ENCODE data around the gene KDELR1. TPM values are rescaled to one million over a fixed set of nuclear protein-coding genes. Genes with fewer than 3 reads are reported as not detected.
"Not testable (repeated sequence)": the region's sequence is repeated elsewhere in the genome, so short reads cannot be mapped to it uniquely, and the experiment has no call there.

The KDELR1 gene
- total RNA-seq, 3 donors from 2014 or later, result 144 to 214 (median 200) TPM

GRCh38 chr19:48373567-48373966, 17.8 kb downstream of the KDELR1 start:
- no peaks in the 10 kb centered on the region for H3K9me3 ChIP-seq
- H3K4me1 ChIP-seq (ENCODE audit: low read depth), result peaks cover 6% of the 10 kb centered on the region
- ATAC-seq (no peak), DNase-seq (no peak)
- H3K4me3 ChIP-seq, result no peak overlapping the region
- no peak for TF ChIP-seq CTCF (IDR thresholded peaks at IDR 0.05)
- H3K36me3 ChIP-seq (ENCODE audit: low read depth), result no peaks in the 10 kb centered on the region
- intact Hi-C loops (cut with DNase I, micrococcal nuclease), result no loop called here

- H3K4me3 ChIP-seq, result no peak overlapping the region
- no peaks in the 10 kb centered on the region for H3K9me3 ChIP-seq
- intact Hi-C loops (cut with DNase I, micrococcal nuclease), result no loop called here
- no peaks in the 10 kb centered on the region for H3K36me3 ChIP-seq (ENCODE audit: low read depth)
- ATAC-seq (peak; percentile 49), DNase-seq (peak in 1 of 3 donors; percentile 67)
- TF ChIP-seq CTCF (IDR thresholded peaks at IDR 0.05), result no peak
- peaks cover 13% of the 10 kb centered on the region for H3K4me1 ChIP-seq (ENCODE audit: low read depth)
Measured at GRCh38 chr19:48372904-48373303, 18.4 kb downstream of the KDELR1 start.

GRCh38 chr19:48371771-48372170, 19.6 kb downstream of the KDELR1 start:
- H3K36me3 ChIP-seq (ENCODE audit: low read depth); H3K4me3 ChIP-seq; H3K9me3 ChIP-seq; DNase-seq; intact Hi-C loops (cut with DNase I, micrococcal nuclease); ATAC-seq: not testable (repeated sequence)
- peaks cover 16% of the 10 kb centered on the region for H3K4me1 ChIP-seq (ENCODE audit: low read depth)

- DNase-seq, result no peak
- TF ChIP-seq CTCF (IDR thresholded peaks at IDR 0.05), result no peak
- no peaks in the 10 kb centered on the region for H3K36me3 ChIP-seq (ENCODE audit: low read depth)
- intact Hi-C loops (cut with DNase I, micrococcal nuclease), result no loop called here
- H3K4me3 ChIP-seq, result no peak overlapping the region
- peaks cover 16% of the 10 kb centered on the region for H3K4me1 ChIP-seq (ENCODE audit: low read depth)
- ATAC-seq, result no peak
- H3K9me3 ChIP-seq, result no peaks in the 10 kb centered on the region
Measured at GRCh38 chr19:48371367-48371766, 20.0 kb downstream of the KDELR1 start.

GRCh38 chr19:48370955-48371354, 20.4 kb downstream of the KDELR1 start:
- no peaks in the 10 kb centered on the region for H3K36me3 ChIP-seq (ENCODE audit: low read depth)
- H3K4me3 ChIP-seq, result no peak overlapping the region
- no peaks in the 10 kb centered on the region for H3K9me3 ChIP-seq
- no peak for ATAC-seq
- intact Hi-C loops (cut with DNase I, micrococcal nuclease), result no loop called here
- TF ChIP-seq CTCF (IDR thresholded peaks at IDR 0.05), result no peak
- no peak for DNase-seq
- peaks cover 16% of the 10 kb centered on the region for H3K4me1 ChIP-seq (ENCODE audit: low read depth)

- Histone ChIP-seq H3K9me3 (no peaks in the 10 kb centered on the region), H3K4me1 (ENCODE audit: low read depth) (peaks cover 16% of the 10 kb centered on the region), H3K4me3 (no peak overlapping the region), H3K36me3 (ENCODE audit: low read depth) (no peaks in the 10 kb centered on the region)
- DNase-seq (peak; percentile 84 to 88 (median 86)), ATAC-seq (peak; percentile 67)
- TF ChIP-seq CTCF (IDR thresholded peaks at IDR 0.05), result no peak
- intact Hi-C loops (cut with DNase I, micrococcal nuclease), result no loop called here
Measured at GRCh38 chr19:48368936-48369335, 22.4 kb downstream of the KDELR1 start.

Measured in mucosa of descending colon (tissue), 3 donors.